ENCODE results near the gene PITPNM3. TPM values are rescaled to one million over a fixed set of nuclear protein-coding genes. Genes with fewer than 3 reads are reported as not detected.

PITPNM3 gene
- total and polyA plus RNA-seq, 4 donors, result 2.0 to 12.6 (median 5.4) TPM

DNA sequence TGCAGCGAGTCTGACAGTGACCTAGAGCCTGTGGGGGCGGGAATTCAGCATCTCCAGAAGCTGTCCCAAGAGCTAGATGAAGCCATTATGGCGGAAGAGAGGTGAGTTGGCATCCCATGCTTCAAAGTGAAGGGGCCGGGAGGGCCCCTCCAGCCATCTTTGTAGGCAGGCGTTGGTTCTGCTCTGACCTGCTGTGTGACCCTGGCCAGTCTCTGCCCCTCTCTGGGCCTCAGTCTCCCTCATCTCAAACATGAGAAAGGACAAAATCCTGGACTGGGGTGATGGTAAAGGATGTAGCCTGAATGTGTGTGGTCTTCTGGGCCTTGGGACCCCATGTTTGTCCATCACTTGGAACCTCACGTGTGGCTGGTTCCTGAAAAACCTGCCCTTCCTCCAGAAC lies 107.0 kb downstream of the PITPNM3 start:
- Histone ChIP-seq H3K27ac (ENCODE audit: low read depth in 1 of 2, low read length in 1 of 2) (no peak overlapping the region), H3K9ac (ENCODE audit: insufficient read depth in 1 of 2, low read length in 2 of 2) (no peak overlapping the region), H3K9me3 (ENCODE audit: control insufficient read depth in 4 of 4, insufficient read depth in 3 of 4, low read length in 3 of 4) (no peaks in the 10 kb centered on the region), H3K4me3 (no peak overlapping the region), H3K27me3 (ENCODE audit: control insufficient read depth in 3 of 3, insufficient read depth in 3 of 3, low read length in 2 of 3) (no peaks in the 10 kb centered on the region), H3K4me1 (ENCODE audit: control insufficient read depth in 5 of 5, insufficient read depth in 5 of 5, low read length in 5 of 5) (peaks cover 0 to 20% (median 0%) of the 10 kb centered on the region in 5 donors), H3K36me3 (ENCODE audit: control insufficient read depth in 4 of 4, insufficient read depth in 4 of 4, low read length in 4 of 4) (peaks cover 0 to 6% (median 1%) of the 10 kb centered on the region in 4 donors)
- DNase-seq, result no peak
- TF ChIP-seq, protein P1, sequence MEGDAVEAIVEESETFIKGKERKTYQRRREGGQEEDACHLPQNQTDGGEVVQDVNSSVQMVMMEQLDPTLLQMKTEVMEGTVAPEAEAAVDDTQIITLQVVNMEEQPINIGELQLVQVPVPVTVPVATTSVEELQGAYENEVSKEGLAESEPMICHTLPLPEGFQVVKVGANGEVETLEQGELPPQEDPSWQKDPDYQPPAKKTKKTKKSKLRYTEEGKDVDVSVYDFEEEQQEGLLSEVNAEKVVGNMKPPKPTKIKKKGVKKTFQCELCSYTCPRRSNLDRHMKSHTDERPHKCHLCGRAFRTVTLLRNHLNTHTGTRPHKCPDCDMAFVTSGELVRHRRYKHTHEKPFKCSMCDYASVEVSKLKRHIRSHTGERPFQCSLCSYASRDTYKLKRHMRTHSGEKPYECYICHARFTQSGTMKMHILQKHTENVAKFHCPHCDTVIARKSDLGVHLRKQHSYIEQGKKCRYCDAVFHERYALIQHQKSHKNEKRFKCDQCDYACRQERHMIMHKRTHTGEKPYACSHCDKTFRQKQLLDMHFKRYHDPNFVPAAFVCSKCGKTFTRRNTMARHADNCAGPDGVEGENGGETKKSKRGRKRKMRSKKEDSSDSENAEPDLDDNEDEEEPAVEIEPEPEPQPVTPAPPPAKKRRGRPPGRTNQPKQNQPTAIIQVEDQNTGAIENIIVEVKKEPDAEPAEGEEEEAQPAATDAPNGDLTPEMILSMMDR (IDR thresholded peaks at IDR 0.05; ENCODE audit: control extremely low read depth, extremely low read depth), result no peak
- 97 to 99% methylated on average over 6 of the region's 6 CpGs for WGBS, 2 donors
- no peak for ATAC-seq (ENCODE audit: insufficient read depth, low FRiP score)

DNA sequence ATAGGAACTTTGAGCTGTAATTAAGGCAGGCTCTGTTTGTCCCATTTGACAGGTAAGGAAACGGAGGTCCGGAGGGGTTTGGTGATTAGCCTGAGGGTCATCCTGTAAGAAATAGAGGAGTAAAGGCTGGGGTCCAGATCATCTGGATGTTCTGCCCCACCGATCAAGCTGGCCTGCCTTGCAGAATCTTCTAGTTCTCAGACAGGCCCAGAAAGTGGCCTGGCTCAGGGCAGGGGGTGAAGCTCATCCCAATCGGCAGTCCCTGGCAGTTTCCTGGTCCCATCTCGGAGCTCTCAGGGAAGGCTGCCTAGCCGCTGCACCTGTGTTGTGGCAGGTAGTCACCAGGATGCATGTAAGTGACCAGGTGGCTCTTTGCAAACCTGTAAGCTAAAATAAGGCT lies 107.9 kb downstream of the PITPNM3 start:
- Histone ChIP-seq H3K36me3 (ENCODE audit: control insufficient read depth in 4 of 4, insufficient read depth in 4 of 4, low read length in 4 of 4) (peaks cover 0 to 6% (median 1%) of the 10 kb centered on the region in 4 donors), H3K4me3 (no peak overlapping the region), H3K4me1 (ENCODE audit: control insufficient read depth in 5 of 5, insufficient read depth in 5 of 5, low read length in 5 of 5) (peaks cover 0 to 21% (median 0%) of the 10 kb centered on the region in 5 donors), H3K27ac (ENCODE audit: low read depth in 1 of 2, low read length in 1 of 2) (no peak overlapping the region), H3K27me3 (ENCODE audit: control insufficient read depth in 3 of 3, insufficient read depth in 3 of 3, low read length in 2 of 3) (no peaks in the 10 kb centered on the region), H3K9ac (ENCODE audit: insufficient read depth in 1 of 2, low read length in 2 of 2) (no peak overlapping the region), H3K9me3 (ENCODE audit: control insufficient read depth in 4 of 4, insufficient read depth in 3 of 4, low read length in 3 of 4) (no peaks in the 10 kb centered on the region)
- 95 to 97% methylated on average over 6 of the region's 6 CpGs for WGBS, 2 donors
- TF ChIP-seq, protein P1 (IDR thresholded peaks at IDR 0.05; ENCODE audit: control extremely low read depth, extremely low read depth), result no peak
- ATAC-seq (ENCODE audit: insufficient read depth, low FRiP score) (no peak), DNase-seq (no peak)

DNA sequence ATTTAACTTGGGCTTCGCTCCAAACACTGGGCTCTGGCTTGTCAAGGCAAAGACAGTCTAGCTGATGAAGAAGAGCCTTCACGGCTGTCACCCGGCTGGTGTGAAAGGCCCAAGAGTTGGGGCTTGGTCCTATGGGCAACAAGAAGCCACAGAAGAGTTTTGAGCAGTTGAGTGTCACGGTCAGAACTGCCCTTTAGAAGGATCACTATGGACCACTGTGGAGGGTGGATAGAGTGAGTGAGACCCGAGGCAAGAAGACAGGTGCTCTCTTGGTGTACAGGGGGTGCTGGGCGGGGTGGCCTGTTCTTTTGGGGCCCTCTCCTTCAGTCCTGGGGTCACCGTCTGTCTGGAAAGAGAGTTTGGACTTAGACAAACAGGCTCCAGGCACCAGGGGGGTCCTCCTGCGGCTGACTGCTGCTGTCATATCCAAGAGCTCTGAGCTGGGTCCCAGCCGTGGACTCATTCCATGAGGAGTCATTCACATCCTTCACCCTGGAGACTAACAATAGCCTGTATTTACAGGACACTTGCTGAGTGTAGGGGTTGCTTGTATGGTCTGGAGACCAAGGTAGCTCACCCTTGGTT lies 109.7 kb downstream of the PITPNM3 start:
- Histone ChIP-seq H3K9me3 (ENCODE audit: control insufficient read depth in 4 of 4, insufficient read depth in 3 of 4, low read length in 3 of 4) (no peaks in the 10 kb centered on the region), H3K36me3 (ENCODE audit: control insufficient read depth in 4 of 4, insufficient read depth in 4 of 4, low read length in 4 of 4) (peaks cover 0 to 6% (median 1%) of the 10 kb centered on the region in 4 donors), H3K9ac (ENCODE audit: insufficient read depth in 1 of 2, low read length in 2 of 2) (no peak overlapping the region), H3K4me1 (ENCODE audit: control insufficient read depth in 5 of 5, insufficient read depth in 5 of 5, low read length in 5 of 5) (peaks cover 0 to 24% (median 0%) of the 10 kb centered on the region in 5 donors), H3K27me3 (ENCODE audit: control insufficient read depth in 3 of 3, insufficient read depth in 3 of 3, low read length in 2 of 3) (no peaks in the 10 kb centered on the region), H3K27ac (ENCODE audit: low read depth in 1 of 2, low read length in 1 of 2) (no peak overlapping the region), H3K4me3 (no peak overlapping the region)
- DNase-seq, result no peak
- WGBS, 2 donors, result 92% methylated on average over 9 of the region's 9 CpGs
- no peak for ATAC-seq (ENCODE audit: insufficient read depth, low FRiP score)
- TF ChIP-seq, protein P1 (IDR thresholded peaks at IDR 0.05; ENCODE audit: control extremely low read depth, extremely low read depth), result no peak
